Left renal pelvis (tissue), 4 donors: Measurements from ENCODE around the gene RNF10. TPM values are rescaled to one million over a fixed set of nuclear protein-coding genes. Genes with fewer than 3 reads are reported as not detected.
"Not testable (repeated sequence)": the region's sequence is repeated elsewhere in the genome, so short reads cannot be mapped to it uniquely, and the experiment has no call there.

Experiments used
- DNase-seq, 4 donors: peaks; one replicate each; pipeline ENCODE4 v3.0.0-alpha.2; 2013; ENCODE audit warnings: low read depth in 4 of 4, low spot score in 3 of 4
- polyA plus RNA-seq, 4 donors: library from polyadenylated mRNA; unstranded; fragments of 120-200 nt; gene quantifications; one replicate each; pipeline ENCODE4 v1.2.1, GENCODE V29; 2013; ENCODE audit not compliant: insufficient read length in 4 of 4

Gene RNF10
- polyA plus RNA-seq, 4 donors, result 167 to 293 (median 198) TPM

GRCh38 chr12:120522568-120522967 is 11.6 kb upstream of the RNF10 start:
- DNase-seq, result no peak

GRCh38 chr12:120528861-120529525 is 5.2 kb upstream of the RNF10 start, which contains the start of gene COQ5:
Gene COQ5, minus strand, starts transcription at chr12:120529158. Its CDS starts 17 bp downstream, at chr12:120529141.
- peak; percentile 84 to 91 (median 88) for DNase-seq

- DNase-seq, result peak in 1 of 4 donors; percentile 38
Measured at GRCh38 chr12:120529641-120530417, 4.3 kb upstream of the RNF10 start.

GRCh38 chr12:120530418-120530761 is 3.8 kb upstream of the RNF10 start:
- not testable (repeated sequence) for DNase-seq

GRCh38 chr12:120532701-120533238 is 1.4 kb upstream of the RNF10 start:
- no peak for DNase-seq

- peak in 1 of 4 donors; percentile 38 for DNase-seq
Measured at GRCh38 chr12:120534703-120535655, 823 bp downstream of the RNF10 start.

- no peak for DNase-seq
Measured at GRCh38 chr12:120536064-120536791, 2.1 kb downstream of the RNF10 start.

- no peak for DNase-seq
Measured at GRCh38 chr12:120537856-120538220, 3.7 kb downstream of the RNF10 start.

- DNase-seq, result no peak
Measured at GRCh38 chr12:120538281-120539156, 4.4 kb downstream of the RNF10 start.

- DNase-seq, result no peak
Measured at GRCh38 chr12:120539303-120539702, 5.1 kb downstream of the RNF10 start.

GRCh38 chr12:120540445-120540844 is 6.3 kb downstream of the RNF10 start:
- DNase-seq, result no peak

- DNase-seq, result no peak
Measured at GRCh38 chr12:120542166-120542565, 8.0 kb downstream of the RNF10 start.

- DNase-seq, result no peak
Measured at GRCh38 chr12:120544691-120545090, 10.5 kb downstream of the RNF10 start.

GRCh38 chr12:120546050-120546386 is 11.9 kb downstream of the RNF10 start:
- DNase-seq, result no peak

GRCh38 chr12:120554678-120555077 is 20.5 kb downstream of the RNF10 start:
- DNase-seq, result no peak

GRCh38 chr12:120557589-120557988 is 23.4 kb downstream of the RNF10 start:
- no peak for DNase-seq

GRCh38 chr12:120562906-120563305 is 28.8 kb downstream of the RNF10 start:
- no peak for DNase-seq

- no peak for DNase-seq
Measured at GRCh38 chr12:120563495-120563894, 29.3 kb downstream of the RNF10 start.

GRCh38 chr12:120571299-120571698 is 37.1 kb downstream of the RNF10 start:
- no peak for DNase-seq
